Gastrocnemius medialis (tissue), 4 donors: Measurements from ENCODE around the gene ARHGAP30.

Source experiments
- POLR2A ChIP-seq, 2 donors: fragments of 450-650 bp; IDR thresholded peaks; one replicate each; pipeline ENCODE4 v1.6.1; 2017; ENCODE audit warnings: antibody characterized with exemption in 2 of 2, mild to moderate bottlenecking in 2 of 2, moderate library complexity in 2 of 2
- TF ChIP-seq, protein P1 (sequence below), 5 experiments: fragments of 450-650 bp in 3 of 5; fragments of 200-600 bp in 2 of 5; sonication (generic) in 2 of 5; IDR thresholded peaks in 4 of 5; conservative IDR thresholded peaks in 1 of 5; 1 replicate in 4 of 5; 2 replicates in 1 of 5; pipeline ENCODE4 v1.5.1; 2016 to 2019; ENCODE audit warnings: antibody characterized with exemption in 5 of 5, mild to moderate bottlenecking in 3 of 5, moderate library complexity in 3 of 5

DNA sequence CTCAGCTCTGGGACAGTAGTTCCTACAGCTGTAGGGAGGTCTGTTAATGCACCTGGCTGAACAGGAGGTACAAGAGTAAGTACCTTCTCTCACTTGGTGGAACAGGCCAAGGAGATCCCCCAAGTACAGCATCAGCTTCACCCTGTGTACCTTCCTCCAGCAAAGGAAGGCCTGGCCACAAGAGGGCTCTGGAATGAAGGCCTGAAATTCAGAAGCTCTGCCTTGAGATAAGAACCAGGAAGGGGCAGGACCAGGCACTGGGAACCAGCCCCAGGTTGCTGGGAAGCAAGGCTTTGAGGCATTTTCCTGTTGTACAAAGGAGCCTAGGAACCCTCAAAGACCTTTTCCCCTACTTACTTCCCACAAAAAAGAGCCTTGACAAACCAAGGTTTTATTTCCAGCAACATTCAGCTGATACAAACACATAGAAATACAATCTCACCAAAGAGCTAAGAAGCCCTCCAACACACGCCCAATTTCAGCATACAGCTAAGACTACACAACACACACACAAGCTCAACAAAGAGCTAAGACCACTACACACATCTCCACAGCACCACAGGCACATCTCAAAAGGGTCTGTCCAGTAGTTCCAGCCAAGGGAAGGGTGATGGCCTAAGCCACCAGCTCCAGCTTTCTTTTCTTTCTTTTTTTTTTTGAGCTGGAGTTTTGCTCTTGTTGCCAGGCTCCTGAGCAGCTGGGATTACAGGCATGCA is 72.2 kb downstream of the ARHGAP30 start:
- TF ChIP-seq, protein P1, sequence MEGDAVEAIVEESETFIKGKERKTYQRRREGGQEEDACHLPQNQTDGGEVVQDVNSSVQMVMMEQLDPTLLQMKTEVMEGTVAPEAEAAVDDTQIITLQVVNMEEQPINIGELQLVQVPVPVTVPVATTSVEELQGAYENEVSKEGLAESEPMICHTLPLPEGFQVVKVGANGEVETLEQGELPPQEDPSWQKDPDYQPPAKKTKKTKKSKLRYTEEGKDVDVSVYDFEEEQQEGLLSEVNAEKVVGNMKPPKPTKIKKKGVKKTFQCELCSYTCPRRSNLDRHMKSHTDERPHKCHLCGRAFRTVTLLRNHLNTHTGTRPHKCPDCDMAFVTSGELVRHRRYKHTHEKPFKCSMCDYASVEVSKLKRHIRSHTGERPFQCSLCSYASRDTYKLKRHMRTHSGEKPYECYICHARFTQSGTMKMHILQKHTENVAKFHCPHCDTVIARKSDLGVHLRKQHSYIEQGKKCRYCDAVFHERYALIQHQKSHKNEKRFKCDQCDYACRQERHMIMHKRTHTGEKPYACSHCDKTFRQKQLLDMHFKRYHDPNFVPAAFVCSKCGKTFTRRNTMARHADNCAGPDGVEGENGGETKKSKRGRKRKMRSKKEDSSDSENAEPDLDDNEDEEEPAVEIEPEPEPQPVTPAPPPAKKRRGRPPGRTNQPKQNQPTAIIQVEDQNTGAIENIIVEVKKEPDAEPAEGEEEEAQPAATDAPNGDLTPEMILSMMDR (IDR thresholded peaks at IDR 0.05 in 4 of 5, conservative IDR thresholded peaks at IDR 0.05 in 1 of 5): peak in 3 of 5 experiments; percentile 47 to 53 (median 51)
- no peak for TF ChIP-seq POLR2A (IDR thresholded peaks at IDR 0.05)
